ENCODE results near the gene MRPS25. TPM values are rescaled to one million over a fixed set of nuclear protein-coding genes. Genes with fewer than 3 reads are reported as not detected.

The MRPS25 gene
- 50.5 and 54.5 TPM in 2 replicates for total RNA-seq

GRCh38 chr3:15064835-15065549 lies at the start of gene MRPS25:
MRPS25 (minus strand) TSS chr3:15065315; CDS start chr3:15065194, 121 bp downstream.
- intact Hi-C loops (cut with micrococcal nuclease): loop anchor here (1.0 to 10.0 kb wide), 11 partner anchors 10 to 941 kb away; partner anchors contain the start of genes BTD, CAPN7, CCDC174 and CHCHD4

- intact Hi-C loops (cut with micrococcal nuclease): no loop called here
Measured at GRCh38 chr3:15113884-15114283, 48.8 kb upstream of the MRPS25 start.

GRCh38 chr3:15113471-15113870 lies 48.4 kb upstream of the MRPS25 start:
- intact Hi-C loops (cut with micrococcal nuclease): no loop called here

GRCh38 chr3:15112011-15112410 lies 46.9 kb upstream of the MRPS25 start:
- intact Hi-C loops (cut with micrococcal nuclease): no loop called here

GRCh38 chr3:15110206-15110605 lies 45.1 kb upstream of the MRPS25 start:
- intact Hi-C loops (cut with micrococcal nuclease): no loop called here

- intact Hi-C loops (cut with micrococcal nuclease): loop anchor here (1.0 to 5.0 kb wide), 7 partner anchors 10 to 1138 kb away; partner anchors contain the start of gene RBSN
Measured at GRCh38 chr3:15108869-15109268, 43.8 kb upstream of the MRPS25 start.

- intact Hi-C loops (cut with micrococcal nuclease): loop anchor here (1.0 to 5.0 kb wide), 7 partner anchors 9 to 1139 kb away; partner anchors contain the start of gene RBSN
Measured at GRCh38 chr3:15108082-15108545, 43.0 kb upstream of the MRPS25 start.

- intact Hi-C loops (cut with micrococcal nuclease): loop anchor here (5.0 kb wide), 1 partner anchor 135 kb away; no protein-coding TSS in a partner anchor
Measured at GRCh38 chr3:15107075-15107947, 42.2 kb upstream of the MRPS25 start.

GRCh38 chr3:15102836-15103235 lies 37.7 kb upstream of the MRPS25 start:
- intact Hi-C loops (cut with micrococcal nuclease): no loop called here

- intact Hi-C loops (cut with micrococcal nuclease): no loop called here
Measured at GRCh38 chr3:15102256-15102655, 37.1 kb upstream of the MRPS25 start.

- intact Hi-C loops (cut with micrococcal nuclease): loop anchor here (1.0 to 5.0 kb wide), 16 partner anchors 9 to 1411 kb away; partner anchors contain the start of genes BTD, CAPN7, CCDC174 and DPH3
Measured at GRCh38 chr3:15099364-15100098, 34.4 kb upstream of the MRPS25 start.

- intact Hi-C loops (cut with micrococcal nuclease): loop anchor here (1.0 to 5.0 kb wide), 18 partner anchors 10 to 1412 kb away; partner anchors contain the start of genes BTD, CAPN7, CCDC174 and DPH3
Measured at GRCh38 chr3:15098503-15099363, 33.6 kb upstream of the MRPS25 start, which contains the start of gene RBSN. RBSN (minus strand) TSS chr3:15099148; CDS start chr3:15096120, 3,028 bp downstream.

- intact Hi-C loops (cut with micrococcal nuclease): loop anchor here (1.0 to 5.0 kb wide), 10 partner anchors 43 to 1413 kb away; partner anchors contain the start of genes DPH3, LSM3, OXNAD1 and XPC
Measured at GRCh38 chr3:15097891-15098290, 32.8 kb upstream of the MRPS25 start.

GRCh38 chr3:15096046-15096445 lies 30.9 kb upstream of the MRPS25 start:
- intact Hi-C loops (cut with micrococcal nuclease): loop anchor here (5.0 kb wide), 2 partner anchors 216 to 1211 kb away; no protein-coding TSS in a partner anchor

GRCh38 chr3:15094187-15094875 lies 29.2 kb upstream of the MRPS25 start:
- intact Hi-C loops (cut with micrococcal nuclease): no loop called here

GRCh38 chr3:15092686-15093085 lies 27.6 kb upstream of the MRPS25 start:
- intact Hi-C loops (cut with micrococcal nuclease): no loop called here

- intact Hi-C loops (cut with micrococcal nuclease): no loop called here
Measured at GRCh38 chr3:15091575-15091974, 26.5 kb upstream of the MRPS25 start.

GRCh38 chr3:15089201-15089600 lies 24.1 kb upstream of the MRPS25 start:
- intact Hi-C loops (cut with micrococcal nuclease): no loop called here

GRCh38 chr3:15086699-15087098 lies 21.6 kb upstream of the MRPS25 start:
- intact Hi-C loops (cut with micrococcal nuclease): no loop called here

Measured in T-helper 1 cell treated with Interleukin-12 subunit alpha and Interleukin-12 subunit beta and Interleukin-4 antibody, amounts not matched to agents 30 ng/mL and 1 ng/mL, for 36 hours (primary cell).